A549 (cell line): Measurements from ENCODE around the gene CHID1. TPM values are rescaled to one million over a fixed set of nuclear protein-coding genes. Genes with fewer than 3 reads are reported as not detected.

Source experiments
- ATAC-seq, 2 experiments: fragments of 200-7000 bp in 1 of 2; fragments of >200 bp in 1 of 2; cut with Nextera tagmentation in 1 of 2; cut with Tn5 transposase in 1 of 2; 3 replicates each; pipeline versions ENCODE4 v1.8.0 to v1.9.1; 2018 to 2020; ENCODE audit warnings: mild to moderate bottlenecking in 1 of 2, moderate library complexity in 1 of 2
- CTCF ChIA-PET: fragments of 300-600 bp; sonication (Branson Sonifier 250); formaldehyde crosslinking; extraction: SDS; loops from one replicate; lab custom pipeline; 2021; ENCODE audit warnings: antibody characterized with exemption, inconsistent platforms; lab: Yijun Ruan, JAX
- POLR2A ChIA-PET: fragments of 350-600 bp; formaldehyde crosslinking; extraction: SDS; loops from one replicate; lab custom pipeline; 2021; ENCODE audit warnings: antibody characterized with exemption, inconsistent platforms; lab: Yijun Ruan, JAX
- DNase-seq, 2 experiments: peaks; one replicate each; pipeline versions ENCODE4 v3.0.0 to v3.0.0-alpha.2; 2011 to 2016; ENCODE audit warnings: low read depth in 1 of 2, low spot score in 1 of 2
- FAIRE-seq: peaks from 2 replicates; lab custom pipeline; 2011; peaks lifted over from hg19 to GRCh38; lab: Jason Lieb, UNC
- H3K27ac ChIP-seq, 2 experiments: fragments of >200 bp; sonication (Bioruptor Twin); formaldehyde crosslinking; 3 replicates each; pipeline ENCODE4 v1.5.1; 2016 to 2017
- H3K4me1 ChIP-seq: fragments of >200 bp; sonication (Bioruptor Twin); formaldehyde crosslinking; 3 replicates; pipeline ENCODE4 v1.6.1; 2016
- H3K4me2 ChIP-seq: fragments of >200 bp; sonication (Bioruptor Twin); formaldehyde crosslinking; 3 replicates; pipeline ENCODE4 v1.6.1; 2016
- H3K4me3 ChIP-seq: fragments of >200 bp; sonication (Bioruptor Twin); formaldehyde crosslinking; 3 replicates; pipeline ENCODE4 v1.5.1; 2016
- H3K9me3 ChIP-seq: fragments of >200 bp; sonication (Bioruptor Twin); formaldehyde crosslinking; 3 replicates; pipeline ENCODE4 v1.6.1; 2016
- CBX8 ChIP-seq: fragments of 200-600 bp; sonication (generic); IDR thresholded peaks from 2 replicates; pipeline ENCODE4 v1.6.1; 2016
- CEBPB ChIP-seq, 2 experiments: fragments of >200 bp in 1 of 2; sonication (Bioruptor Twin) in 1 of 2; formaldehyde crosslinking in 1 of 2; IDR thresholded peaks; 2 replicates each; pipeline ENCODE4 v1.6.1; 2012 to 2016
- CHD2 ChIP-seq: fragments of 150-350 bp; IDR thresholded peaks from 2 replicates; pipeline ENCODE4 v1.6.1; 2014; ENCODE audit warnings: low read length; ENCODE audit not compliant: partially characterized antibody
- CHD4 ChIP-seq: fragments of 200-600 bp; sonication (generic); IDR thresholded peaks from 2 replicates; pipeline ENCODE4 v1.6.1; 2016; ENCODE audit warnings: antibody characterized with exemption, mild to moderate bottlenecking, borderline replicate concordance
- EHF ChIP-seq: fragments of 250-450 bp; sonication (Bioruptor Pico); IDR thresholded peaks from 2 replicates; pipeline ENCODE4 v1.5.0; 2020; ENCODE audit warnings: mild to moderate bottlenecking
- ESRRA ChIP-seq: fragments of 150-350 bp; IDR thresholded peaks from 2 replicates; pipeline ENCODE4 v1.6.1; 2014; ENCODE audit warnings: mild to moderate bottlenecking, low read length, borderline replicate concordance
- FOSB ChIP-seq: fragments of 250-450 bp; sonication (Bioruptor Pico); IDR thresholded peaks from 2 replicates; pipeline ENCODE4 v1.5.0; 2020; ENCODE audit warnings: mild to moderate bottlenecking, moderate library complexity
- FOXS1 ChIP-seq: fragments of 250-450 bp; sonication (Bioruptor Pico); IDR thresholded peaks from 2 replicates; pipeline ENCODE4 v1.5.0; 2020; ENCODE audit warnings: mild to moderate bottlenecking, moderate library complexity
- GATA3 ChIP-seq: IDR thresholded peaks from 2 replicates; pipeline ENCODE4 v1.6.1; 2012; ENCODE audit warnings: borderline replicate concordance
- HES2 ChIP-seq: fragments of >200 bp; sonication (Bioruptor Twin); formaldehyde crosslinking; IDR thresholded peaks from 2 replicates; pipeline ENCODE4 v1.6.1; 2016
- HEYL ChIP-seq: fragments of 250-450 bp; sonication (Bioruptor Pico); IDR thresholded peaks from 2 replicates; pipeline ENCODE4 v1.8.0; 2021; ENCODE audit warnings: mild to moderate bottlenecking, moderate library complexity
- HOXA7 ChIP-seq: fragments of 250-450 bp; sonication (Bioruptor Pico); IDR thresholded peaks from 2 replicates; pipeline ENCODE4 v1.5.0; 2020; ENCODE audit warnings: mild to moderate bottlenecking, moderate library complexity
- JUN ChIP-seq, 2 experiments: fragments of >200 bp; sonication (Bioruptor Twin); formaldehyde crosslinking; IDR thresholded peaks; 2 replicates in 1 of 2; 3 replicates in 1 of 2; pipeline ENCODE4 v1.6.1; 2016 to 2017
- JUNB ChIP-seq: fragments of >200 bp; sonication (Bioruptor Twin); formaldehyde crosslinking; IDR thresholded peaks from 2 replicates; pipeline ENCODE4 v1.6.1; 2016
- KDM5A ChIP-seq: fragments of 200-600 bp; sonication (generic); IDR thresholded peaks from 2 replicates; pipeline ENCODE4 v1.6.1; 2016; ENCODE audit warnings: antibody characterized with exemption, mild to moderate bottlenecking
- MAFK ChIP-seq: fragments of 450-650 bp; IDR thresholded peaks from 2 replicates; pipeline ENCODE4 v1.6.1; 2014; ENCODE audit not compliant: partially characterized antibody
- MYC ChIP-seq: IDR thresholded peaks from 2 replicates; pipeline ENCODE4 v1.6.1; 2012; ENCODE audit warnings: mild to moderate bottlenecking, inconsistent platforms, low read length, improper control_type of control experiment, borderline replicate concordance
- NFE2L2 ChIP-seq: fragments of 150-350 bp; conservative IDR thresholded peaks from 2 replicates; pipeline ENCODE4 v1.6.1; 2014; ENCODE audit warnings: low read length
- RAD21 ChIP-seq, 2 experiments: fragments of >200 bp in 1 of 2; sonication (Bioruptor Twin) in 1 of 2; formaldehyde crosslinking in 1 of 2; IDR thresholded peaks in 1 of 2; conservative IDR thresholded peaks in 1 of 2; 2 replicates in 1 of 2; 3 replicates in 1 of 2; pipeline ENCODE4 v1.6.1; 2012 to 2018; ENCODE audit warnings: inconsistent platforms in 1 of 2
- RARB ChIP-seq: fragments of 250-450 bp; sonication (Bioruptor Pico); IDR thresholded peaks from 2 replicates; pipeline ENCODE4 v1.8.0; 2021; ENCODE audit warnings: mild to moderate bottlenecking, moderate library complexity
- RCOR1 ChIP-seq: fragments of 150-350 bp; IDR thresholded peaks from 2 replicates; pipeline ENCODE4 v1.6.1; 2014; ENCODE audit warnings: antibody characterized with exemption, low read length, low read depth
- SREBF2 ChIP-seq: fragments of 450-650 bp; IDR thresholded peaks from 2 replicates; pipeline ENCODE4 v1.6.1; 2014; ENCODE audit warnings: mild to moderate bottlenecking, moderate library complexity
- TFCP2L1 ChIP-seq: fragments of 250-450 bp; sonication (Bioruptor Pico); IDR thresholded peaks from 2 replicates; pipeline ENCODE4 v1.5.0; 2021; ENCODE audit warnings: mild to moderate bottlenecking
- WGBS: methylation state at CpG from one replicate; pipeline ENCODE4 v1.1.6; 2017; ENCODE audit errors: missing lambda C conversion rate; 5-methylcytosine and 5-hydroxymethylcytosine counted together
- polyA plus RNA-seq, 4 experiments: library from polyadenylated mRNA; depleted of rRNA in 3 of 4; stranded (reverse); fragments of >200 nt; fragmentation: RNase III in 1 of 4; extraction: RNeasy Plus Mini Kit Qiagen cat#74134 plus additional on column Dnase treatment in 1 of 4; gene quantifications; 2 replicates in 3 of 4; 3 replicates in 1 of 4; pipeline ENCODE4 v1.2.3, GENCODE V29; 2011 to 2017
- TF ChIP-seq, protein P1 (sequence below): fragments of 200-600 bp; sonication (generic); IDR thresholded peaks from 2 replicates; pipeline ENCODE4 v1.6.1; 2016; ENCODE audit warnings: antibody characterized with exemption, mild to moderate bottlenecking, moderate library complexity
- TF ChIP-seq, protein P2 (sequence below): fragments of >200 bp; sonication (Bioruptor Twin); formaldehyde crosslinking; IDR thresholded peaks from 3 replicates; pipeline ENCODE4 v1.5.1; 2016
- TF ChIP-seq, protein P3 (sequence below): fragments of >200 bp; sonication (Bioruptor Twin); formaldehyde crosslinking; IDR thresholded peaks from 3 replicates; pipeline ENCODE4 v1.6.1; 2016

Gene CHID1
- polyA plus RNA-seq, 2 of the 4 experiments (the other 2 are of a cell fraction): 53.8 to 70.6 TPM

- TF ChIP-seq GATA3 (no peak), HOXA7 (CRISPR knock-in tag) (no peak), KDM5A (no peak), CBX8 (no peak)
- TF ChIP-seq, all 56 proteins: peak for 0
These were observed 47.5 kb upstream of the CHID1 start (continued) for GRCh38 chr11:958101-958500.

DNA sequence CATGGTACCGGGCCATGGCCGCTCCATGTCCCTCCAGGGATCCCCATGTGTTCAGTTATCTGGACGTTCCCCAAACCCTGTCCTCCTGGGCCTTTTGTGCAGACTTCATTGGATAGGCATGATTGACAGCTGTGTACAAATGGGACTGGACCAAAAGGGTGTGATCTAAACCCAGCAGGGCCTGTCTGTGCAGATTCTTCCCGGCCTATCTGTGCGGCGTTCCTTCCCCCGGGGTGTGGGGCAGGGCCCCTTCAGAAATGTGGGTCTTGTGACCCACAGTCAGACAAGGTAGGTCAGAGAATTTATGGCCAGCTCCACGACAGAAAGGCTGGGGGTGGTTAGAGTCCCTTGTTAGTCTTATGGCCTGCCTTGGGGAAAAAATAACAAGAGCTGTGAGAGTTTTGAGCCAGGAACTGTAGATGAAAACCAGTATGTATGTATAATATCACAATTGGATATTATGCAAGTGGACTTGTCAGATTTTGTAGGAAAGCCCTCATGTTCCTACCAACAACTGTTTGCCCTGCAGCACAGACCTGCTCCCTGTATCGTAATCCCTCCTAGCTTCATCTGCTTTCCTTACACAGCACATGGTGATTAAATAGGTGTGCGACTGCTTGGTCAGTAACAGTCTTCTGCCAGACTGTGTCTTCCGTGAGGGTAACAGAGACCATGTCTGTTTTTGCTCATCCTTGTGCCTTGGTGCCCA, 46.8 kb upstream of the CHID1 start:
- DNase-seq: no peak
- 84% methylated on average over 7 of the region's 11 CpGs for WGBS
- H3K9me3 ChIP-seq: no peaks in the 10 kb centered on the region
- no peak for ATAC-seq
- POLR2A ChIA-PET: no interaction called here
- TF ChIP-seq CHD2: no peak
- TF ChIP-seq RARB (CRISPR knock-in tag): no peak
- no peak for TF ChIP-seq FOXS1 (CRISPR knock-in tag)
- no peak for TF ChIP-seq JUN (IDR thresholded peaks at IDR 0.05)
- no peak for TF ChIP-seq HOXA7 (CRISPR knock-in tag)
- TF ChIP-seq HEYL (CRISPR knock-in tag): no peak
- no peak for TF ChIP-seq MYC
- no peak for TF ChIP-seq JUNB
- no peak for TF ChIP-seq ESRRA
- no peak for TF ChIP-seq SREBF2
- TF ChIP-seq RAD21 (conservative IDR thresholded peaks at IDR 0.05 in 1 of 2, IDR thresholded peaks at IDR 0.05 in 1 of 2): no peak
- TF ChIP-seq CEBPB (IDR thresholded peaks at IDR 0.05): no peak
- TF ChIP-seq, all 56 proteins: peak for 0
- Histone ChIP-seq H3K4me1 (peaks cover 38% of the 10 kb centered on the region), H3K4me2 (no peak overlapping the region), H3K27ac (no peak overlapping the region), H3K4me3 (no peak overlapping the region)
- FAIRE-seq: no peak
- CTCF ChIA-PET: interaction anchor here (1.4 to 2.2 kb wide), 3 partner anchors 12 to 20 kb away, joined by 3 to 8 read pairs (median 4); no protein-coding TSS in a partner anchor

DNA sequence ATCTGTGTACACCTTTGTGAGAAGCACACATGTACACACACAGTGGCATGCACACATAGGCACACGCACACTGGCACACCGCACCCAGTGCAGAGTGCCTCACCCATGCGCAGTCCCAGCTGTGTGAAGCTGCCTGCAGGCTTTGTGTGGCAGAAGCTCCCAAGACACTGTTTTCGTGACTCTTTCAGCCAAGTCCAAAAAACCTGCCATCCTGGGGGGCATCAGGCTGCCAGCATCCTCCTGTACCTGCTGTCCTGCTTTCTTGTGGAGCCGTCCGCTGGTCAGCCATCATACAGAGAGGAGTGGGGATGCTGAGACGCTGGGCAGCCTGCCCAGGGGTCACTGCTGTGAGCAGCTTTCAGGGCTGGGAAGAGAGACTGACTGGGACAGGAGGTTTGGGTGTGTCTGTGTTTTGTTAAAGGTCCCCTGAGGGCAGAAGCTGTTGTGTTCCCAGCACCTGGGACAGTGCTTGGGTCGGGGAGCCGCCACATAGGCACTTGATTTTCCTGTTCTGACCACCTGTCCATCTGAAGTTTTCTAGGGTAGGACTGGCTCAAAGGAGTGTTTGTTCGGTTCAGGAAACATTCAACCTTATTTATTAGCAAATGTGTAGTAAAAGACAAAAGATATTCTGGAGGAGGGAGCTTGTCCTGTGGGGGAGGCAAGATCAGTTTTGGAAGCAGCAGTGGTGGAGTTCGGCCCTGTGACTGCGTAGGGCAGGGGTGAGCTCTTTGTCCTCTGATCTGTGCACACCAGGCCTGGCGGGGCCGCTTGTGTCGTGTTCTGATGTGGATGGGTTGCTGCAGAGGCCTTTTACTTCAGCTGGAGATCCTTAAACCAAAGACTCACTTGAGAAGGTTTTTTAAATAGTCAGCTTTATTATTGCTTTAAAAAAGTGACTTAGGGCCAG, 44.8 kb upstream of the CHID1 start:
- ATAC-seq (no peak), DNase-seq (no peak), FAIRE-seq (no peak)
- POLR2A ChIA-PET: no interaction called here
- H3K4me2 ChIP-seq: peak overlapping the region; percentile 76
- 71% methylated on average over 15 of the region's 15 CpGs for WGBS
- H3K4me3 ChIP-seq: no peak overlapping the region
- CTCF ChIA-PET: interaction anchor here (0.7 to 2.2 kb wide), 6 partner anchors 10 to 55 kb away, joined by 3 to 8 read pairs (median 4); no protein-coding TSS in a partner anchor
- no peaks in the 10 kb centered on the region for H3K9me3 ChIP-seq
- peaks cover 54% of the 10 kb centered on the region for H3K4me1 ChIP-seq
- peak overlapping the region; percentile 77 to 93 for H3K27ac ChIP-seq
- TF ChIP-seq FOXS1 (CRISPR knock-in tag): no peak
- TF ChIP-seq MYC: no peak
- TF ChIP-seq KDM5A: no peak
- no peak for TF ChIP-seq EHF (CRISPR knock-in tag)
- TF ChIP-seq MAFK: no peak
- TF ChIP-seq HEYL (CRISPR knock-in tag): no peak
- TF ChIP-seq, protein P1, sequence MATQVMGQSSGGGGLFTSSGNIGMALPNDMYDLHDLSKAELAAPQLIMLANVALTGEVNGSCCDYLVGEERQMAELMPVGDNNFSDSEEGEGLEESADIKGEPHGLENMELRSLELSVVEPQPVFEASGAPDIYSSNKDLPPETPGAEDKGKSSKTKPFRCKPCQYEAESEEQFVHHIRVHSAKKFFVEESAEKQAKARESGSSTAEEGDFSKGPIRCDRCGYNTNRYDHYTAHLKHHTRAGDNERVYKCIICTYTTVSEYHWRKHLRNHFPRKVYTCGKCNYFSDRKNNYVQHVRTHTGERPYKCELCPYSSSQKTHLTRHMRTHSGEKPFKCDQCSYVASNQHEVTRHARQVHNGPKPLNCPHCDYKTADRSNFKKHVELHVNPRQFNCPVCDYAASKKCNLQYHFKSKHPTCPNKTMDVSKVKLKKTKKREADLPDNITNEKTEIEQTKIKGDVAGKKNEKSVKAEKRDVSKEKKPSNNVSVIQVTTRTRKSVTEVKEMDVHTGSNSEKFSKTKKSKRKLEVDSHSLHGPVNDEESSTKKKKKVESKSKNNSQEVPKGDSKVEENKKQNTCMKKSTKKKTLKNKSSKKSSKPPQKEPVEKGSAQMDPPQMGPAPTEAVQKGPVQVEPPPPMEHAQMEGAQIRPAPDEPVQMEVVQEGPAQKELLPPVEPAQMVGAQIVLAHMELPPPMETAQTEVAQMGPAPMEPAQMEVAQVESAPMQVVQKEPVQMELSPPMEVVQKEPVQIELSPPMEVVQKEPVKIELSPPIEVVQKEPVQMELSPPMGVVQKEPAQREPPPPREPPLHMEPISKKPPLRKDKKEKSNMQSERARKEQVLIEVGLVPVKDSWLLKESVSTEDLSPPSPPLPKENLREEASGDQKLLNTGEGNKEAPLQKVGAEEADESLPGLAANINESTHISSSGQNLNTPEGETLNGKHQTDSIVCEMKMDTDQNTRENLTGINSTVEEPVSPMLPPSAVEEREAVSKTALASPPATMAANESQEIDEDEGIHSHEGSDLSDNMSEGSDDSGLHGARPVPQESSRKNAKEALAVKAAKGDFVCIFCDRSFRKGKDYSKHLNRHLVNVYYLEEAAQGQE: no peak
- no peak for TF ChIP-seq SREBF2
- TF ChIP-seq, protein P2, sequence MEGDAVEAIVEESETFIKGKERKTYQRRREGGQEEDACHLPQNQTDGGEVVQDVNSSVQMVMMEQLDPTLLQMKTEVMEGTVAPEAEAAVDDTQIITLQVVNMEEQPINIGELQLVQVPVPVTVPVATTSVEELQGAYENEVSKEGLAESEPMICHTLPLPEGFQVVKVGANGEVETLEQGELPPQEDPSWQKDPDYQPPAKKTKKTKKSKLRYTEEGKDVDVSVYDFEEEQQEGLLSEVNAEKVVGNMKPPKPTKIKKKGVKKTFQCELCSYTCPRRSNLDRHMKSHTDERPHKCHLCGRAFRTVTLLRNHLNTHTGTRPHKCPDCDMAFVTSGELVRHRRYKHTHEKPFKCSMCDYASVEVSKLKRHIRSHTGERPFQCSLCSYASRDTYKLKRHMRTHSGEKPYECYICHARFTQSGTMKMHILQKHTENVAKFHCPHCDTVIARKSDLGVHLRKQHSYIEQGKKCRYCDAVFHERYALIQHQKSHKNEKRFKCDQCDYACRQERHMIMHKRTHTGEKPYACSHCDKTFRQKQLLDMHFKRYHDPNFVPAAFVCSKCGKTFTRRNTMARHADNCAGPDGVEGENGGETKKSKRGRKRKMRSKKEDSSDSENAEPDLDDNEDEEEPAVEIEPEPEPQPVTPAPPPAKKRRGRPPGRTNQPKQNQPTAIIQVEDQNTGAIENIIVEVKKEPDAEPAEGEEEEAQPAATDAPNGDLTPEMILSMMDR: no peak
- TF ChIP-seq RCOR1: no peak
- no peak for TF ChIP-seq CHD4
- no peak for TF ChIP-seq JUN (IDR thresholded peaks at IDR 0.05)
- TF ChIP-seq TFCP2L1: no peak
- no peak for TF ChIP-seq ESRRA
- TF ChIP-seq, protein P3, sequence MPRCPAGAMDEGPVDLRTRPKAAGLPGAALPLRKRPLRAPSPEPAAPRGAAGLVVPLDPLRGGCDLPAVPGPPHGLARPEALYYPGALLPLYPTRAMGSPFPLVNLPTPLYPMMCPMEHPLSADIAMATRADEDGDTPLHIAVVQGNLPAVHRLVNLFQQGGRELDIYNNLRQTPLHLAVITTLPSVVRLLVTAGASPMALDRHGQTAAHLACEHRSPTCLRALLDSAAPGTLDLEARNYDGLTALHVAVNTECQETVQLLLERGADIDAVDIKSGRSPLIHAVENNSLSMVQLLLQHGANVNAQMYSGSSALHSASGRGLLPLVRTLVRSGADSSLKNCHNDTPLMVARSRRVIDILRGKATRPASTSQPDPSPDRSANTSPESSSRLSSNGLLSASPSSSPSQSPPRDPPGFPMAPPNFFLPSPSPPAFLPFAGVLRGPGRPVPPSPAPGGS: no peak
- TF ChIP-seq FOSB: no peak
- TF ChIP-seq HES2: no peak
- no peak for TF ChIP-seq NFE2L2
